Spleen (tissue), 11 donors: Measurements from ENCODE around the gene PTPN11. TPM values are rescaled to one million over a fixed set of nuclear protein-coding genes. Genes with fewer than 3 reads are reported as not detected.

ENCODE experiments used
- DNase-seq: peaks from one replicate; pipeline ENCODE4 v3.0.0-alpha.2; 2020
- H3K27ac ChIP-seq, 8 donors: fragments of 200-600 bp; sonication (generic) in 7 of 8; 1 replicate in 4 of 8; 2 replicates in 4 of 8; pipeline versions ENCODE4 v1.5.0 to v1.8.0; 2016 to 2021; ENCODE audit warnings: inconsistent platforms in 4 of 8, mild to moderate bottlenecking in 4 of 8, moderate library complexity in 1 of 8
- H3K27me3 ChIP-seq, 7 donors: fragments of 200-600 bp; sonication (generic) in 6 of 7; replicated peaks in 1 of 7; 1 replicate in 4 of 7; 2 replicates in 3 of 7; pipeline versions ENCODE4 v1.5.0 to v1.8.0; 2016 to 2021; ENCODE audit warnings: inconsistent platforms in 3 of 7, mild to moderate bottlenecking in 1 of 7
- H3K36me3 ChIP-seq, 6 donors: fragments of 200-600 bp; sonication (generic) in 5 of 6; 1 replicate in 4 of 6; 2 replicates in 2 of 6; pipeline versions ENCODE4 v1.5.0 to v1.8.0; 2016 to 2021; ENCODE audit warnings: inconsistent platforms in 2 of 6
- H3K4me1 ChIP-seq, 6 donors: fragments of 200-600 bp; sonication (generic) in 5 of 6; 1 replicate in 3 of 6; 2 replicates in 3 of 6; pipeline versions ENCODE4 v1.5.0 to v1.8.0; 2016 to 2021; ENCODE audit warnings: inconsistent platforms in 3 of 6
- H3K4me3 ChIP-seq, 8 donors: fragments of 200-600 bp; sonication (generic) in 7 of 8; 1 replicate in 4 of 8; 2 replicates in 4 of 8; pipeline versions ENCODE4 v1.5.0 to v1.8.0; 2016 to 2021; ENCODE audit warnings: inconsistent platforms in 4 of 8, mild to moderate bottlenecking in 4 of 8, moderate library complexity in 2 of 8
- H3K9me3 ChIP-seq, 8 donors: fragments of 200-600 bp; sonication (generic) in 7 of 8; 1 replicate in 4 of 8; 2 replicates in 4 of 8; pipeline versions ENCODE4 v1.5.0 to v1.8.0; 2016 to 2021; ENCODE audit warnings: inconsistent platforms in 4 of 8
- POLR2A ChIP-seq, 3 donors: fragments of 450-650 bp; IDR thresholded peaks; one replicate each; pipeline ENCODE4 v1.5.1; 2017; ENCODE audit warnings: antibody characterized with exemption in 3 of 3, mild to moderate bottlenecking in 1 of 3
- POLR2AphosphoS5 ChIP-seq, 3 donors: sonication (generic); formaldehyde crosslinking; IDR thresholded peaks; one replicate each; pipeline ENCODE4 v1.5.1; 2017; ENCODE audit warnings: antibody characterized with exemption in 3 of 3
- WGBS, 5 donors: extraction: QIAGEN DNeasy Blood & Tissue Kit in 3 of 5; methylation state at CpG; one replicate each; pipeline versions ENCODE4 v1.1.5 to v1.1.7; 2013 to 2018; 5-methylcytosine and 5-hydroxymethylcytosine counted together
- intact Hi-C: fragments of 100-400 bp; cut with DNase I; formaldehyde crosslinking; loops from one replicate; pipeline ENCODE4 v1.15.0; 2023; ENCODE audit warnings: low total_unique reads
- polyA plus RNA-seq, 3 donors: library from polyadenylated mRNA; stranded (reverse); fragments of 200-250 nt; gene quantifications; one replicate each; pipeline ENCODE4 v1.2.1, GENCODE V29; 2013
- total RNA-seq, 7 donors: library from RNA; depleted of rRNA in 3 of 7; stranded (reverse); fragments of >200 nt in 3 of 7; fragmentation: NEBNext Ultra II Directional in 4 of 7; extraction: Animal tissue kit (Norgen Biotek cat#: 25700) in 4 of 7; gene quantifications; one replicate each; pipeline versions ENCODE4 v1.1.0 to v1.2.1, GENCODE V29; 2016 to 2021
- TF ChIP-seq, protein P1 (sequence below), 11 experiments: fragments of 200-600 bp in 7 of 11; fragments of 450-650 bp in 4 of 11; sonication (generic) in 4 of 11; IDR thresholded peaks in 8 of 11; conservative IDR thresholded peaks in 3 of 11; 1 replicate in 7 of 11; 2 replicates in 4 of 11; pipeline versions ENCODE4 v1.4.0 to v1.8.0; 2016 to 2021; ENCODE audit warnings: antibody characterized with exemption in 11 of 11, inconsistent platforms in 4 of 11, mild to moderate bottlenecking in 1 of 11
- donor health status: healthy with polysubstance abuse.
- donor health status: DM: no; HTN: no; CAD: no; lungs with moderate emphysema.
- donor health status: DM: no; HTN: no; CAD: no.
- donor health status: Bipolar disorder and iron deficiency.
- donor health status: healthy.
- donor health status: DM: no; HTN: no; CAD: no.
- donor health status: DM: yes; HTN: yes; CAD: no.

The PTPN11 gene
- total and polyA plus RNA-seq, 10 donors, result 12.1 to 71.8 (median 61.5) TPM

DNA sequence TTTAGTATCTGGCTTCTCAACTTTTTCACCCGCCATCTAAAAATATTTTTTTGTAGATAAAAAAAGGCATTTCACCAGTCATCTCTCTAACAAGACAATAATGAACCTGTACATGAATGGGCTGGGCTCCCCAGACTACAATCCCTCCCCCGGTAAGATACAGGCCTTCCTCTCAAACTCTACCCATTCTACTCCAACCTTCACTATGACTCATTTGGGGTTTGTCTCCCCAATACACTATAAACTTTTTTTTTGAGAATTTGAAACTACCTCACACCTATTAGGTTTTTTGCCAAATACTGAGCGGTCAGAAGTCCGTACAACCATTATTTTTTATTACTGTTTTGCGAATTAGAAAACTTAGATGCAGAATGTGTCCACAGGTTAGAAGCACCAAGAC lies 10.1 kb upstream of the PTPN11 start:
- intact Hi-C loops, result no loop called here
- 12 to 25% (median 19%) methylated on average over 5 of the region's 5 CpGs for WGBS, 5 donors
- DNase-seq, result no peak
- Histone ChIP-seq H3K9me3 (no peaks in the 10 kb centered on the region), H3K27ac (peak overlapping the region; percentile 87 to 93 (median 91)), H3K27me3 (no peaks in the 10 kb centered on the region), H3K4me3 (peak overlapping the region; percentile 51 to 85 (median 66)), H3K4me1 (peaks cover 20 to 49% (median 29%) of the 10 kb centered on the region in 6 donors), H3K36me3 (peaks cover 9 to 49% (median 45%) of the 10 kb centered on the region in 6 donors)
- TF ChIP-seq POLR2A (IDR thresholded peaks at IDR 0.05), result no peak
- no peak for TF ChIP-seq POLR2AphosphoS5 (IDR thresholded peaks at IDR 0.05)
- TF ChIP-seq, protein P1, sequence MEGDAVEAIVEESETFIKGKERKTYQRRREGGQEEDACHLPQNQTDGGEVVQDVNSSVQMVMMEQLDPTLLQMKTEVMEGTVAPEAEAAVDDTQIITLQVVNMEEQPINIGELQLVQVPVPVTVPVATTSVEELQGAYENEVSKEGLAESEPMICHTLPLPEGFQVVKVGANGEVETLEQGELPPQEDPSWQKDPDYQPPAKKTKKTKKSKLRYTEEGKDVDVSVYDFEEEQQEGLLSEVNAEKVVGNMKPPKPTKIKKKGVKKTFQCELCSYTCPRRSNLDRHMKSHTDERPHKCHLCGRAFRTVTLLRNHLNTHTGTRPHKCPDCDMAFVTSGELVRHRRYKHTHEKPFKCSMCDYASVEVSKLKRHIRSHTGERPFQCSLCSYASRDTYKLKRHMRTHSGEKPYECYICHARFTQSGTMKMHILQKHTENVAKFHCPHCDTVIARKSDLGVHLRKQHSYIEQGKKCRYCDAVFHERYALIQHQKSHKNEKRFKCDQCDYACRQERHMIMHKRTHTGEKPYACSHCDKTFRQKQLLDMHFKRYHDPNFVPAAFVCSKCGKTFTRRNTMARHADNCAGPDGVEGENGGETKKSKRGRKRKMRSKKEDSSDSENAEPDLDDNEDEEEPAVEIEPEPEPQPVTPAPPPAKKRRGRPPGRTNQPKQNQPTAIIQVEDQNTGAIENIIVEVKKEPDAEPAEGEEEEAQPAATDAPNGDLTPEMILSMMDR (IDR thresholded peaks at IDR 0.05 in 8 of 11, conservative IDR thresholded peaks at IDR 0.05 in 3 of 11), result no peak

DNA sequence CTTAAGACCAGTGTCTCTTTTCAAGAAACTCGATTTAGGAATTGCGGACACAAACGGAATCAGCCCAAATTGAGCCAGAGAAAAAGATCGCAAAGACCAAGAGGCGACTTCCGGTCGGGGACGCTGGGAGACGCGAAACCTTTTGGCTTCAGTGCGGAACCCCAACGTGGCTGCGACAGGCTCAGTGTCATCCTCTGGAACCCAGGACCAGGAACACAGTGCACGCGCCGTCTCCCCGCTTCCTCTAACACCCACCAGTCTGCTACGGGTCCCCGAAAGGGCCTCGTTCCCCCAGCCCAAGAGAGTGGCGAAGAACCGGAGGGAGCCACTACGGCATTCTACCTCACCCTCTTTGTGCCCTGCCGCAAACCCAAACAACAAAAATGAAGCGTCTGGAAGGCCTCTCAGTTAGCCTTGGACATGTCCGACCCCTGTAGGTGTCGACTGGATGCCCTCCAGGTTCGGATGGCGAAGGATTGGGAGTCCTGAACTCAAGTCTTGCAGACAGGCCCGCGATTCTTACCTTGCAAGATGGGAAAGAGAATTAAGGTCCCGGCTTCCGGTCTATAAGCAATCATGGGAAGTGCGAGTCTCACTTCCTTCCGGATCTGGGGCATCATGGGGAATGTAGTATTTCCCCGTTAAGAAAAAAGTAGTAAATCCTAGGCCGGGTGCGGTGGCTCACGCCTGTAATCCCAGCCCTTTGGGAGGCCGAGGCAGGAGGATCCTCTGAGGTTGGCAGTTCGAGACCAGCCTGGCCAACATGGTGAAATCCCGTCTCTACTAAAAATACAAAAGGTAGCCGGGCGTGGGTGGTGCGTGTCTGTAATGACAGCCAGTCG lies 9.5 kb upstream of the PTPN11 start, which contains the start of gene RPL6:
RPL6 (minus strand) TSS at position 542 of the 842 bp plus-strand sequence. CDS start 949 bp downstream, outside the sequence.
- Histone ChIP-seq H3K36me3 (peaks cover 9 to 42% (median 40%) of the 10 kb centered on the region in 6 donors), H3K27ac (peak within 1 kb of the TSS; percentile 87 to 93 (median 91)), H3K9me3 (no peaks in the 10 kb centered on the region), H3K4me1 (peaks cover 20 to 49% (median 29%) of the 10 kb centered on the region in 6 donors), H3K27me3 (no peaks in the 10 kb centered on the region), H3K4me3 (peak within 1 kb of the TSS; percentile 51 to 85 (median 66))
- WGBS, 5 donors, result 10 to 11% (median 11%) methylated on average over 46 of the region's 46 CpGs
- TF ChIP-seq POLR2A (IDR thresholded peaks at IDR 0.05) (peak in 2 of 3 donors; percentile 25 to 28), POLR2AphosphoS5 (IDR thresholded peaks at IDR 0.05) (peak; percentile 79 to 95 (median 89))
- TF ChIP-seq, protein P1 (IDR thresholded peaks at IDR 0.05 in 8 of 11, conservative IDR thresholded peaks at IDR 0.05 in 3 of 11), result peak in 1 of 11 experiments; percentile 5
- intact Hi-C loops, result no loop called here
- peak; percentile 91 for DNase-seq

DNA sequence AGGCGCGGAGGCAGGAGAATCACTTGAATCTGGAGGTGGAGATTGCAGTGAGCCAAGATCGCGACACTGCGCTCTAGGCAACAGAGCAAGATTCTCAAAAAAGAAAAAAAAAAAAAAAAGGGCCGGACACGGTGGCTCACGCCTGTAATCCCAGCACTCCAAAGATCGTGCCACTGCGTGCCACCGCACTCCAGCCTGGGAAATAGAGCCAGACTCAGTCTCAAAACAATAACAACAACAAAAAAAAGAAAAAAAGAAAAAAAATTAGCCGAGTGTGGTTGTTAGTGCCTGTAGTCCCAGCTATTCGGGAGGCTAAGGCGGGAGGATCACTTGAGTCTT lies 8.9 kb upstream of the PTPN11 start:
- H3K9me3 ChIP-seq, result no peaks in the 10 kb centered on the region
- H3K4me1 ChIP-seq, result peaks cover 20 to 49% (median 29%) of the 10 kb centered on the region in 6 donors
- WGBS, 5 donors, result 93 to 98% (median 94%) methylated on average over 14 of the region's 14 CpGs
- no peaks in the 10 kb centered on the region for H3K27me3 ChIP-seq
- peak overlapping the region in 6 of 8 donors; percentile 90 to 93 (median 92) for H3K27ac ChIP-seq
- no peak for DNase-seq
- intact Hi-C loops, result no loop called here
- H3K4me3 ChIP-seq, result peak overlapping the region in 2 of 8 donors; percentile 66 to 85
- peaks cover 9 to 36% (median 34%) of the 10 kb centered on the region in 6 donors for H3K36me3 ChIP-seq
- TF ChIP-seq, protein P1 (IDR thresholded peaks at IDR 0.05 in 8 of 11, conservative IDR thresholded peaks at IDR 0.05 in 3 of 11), result no peak
- TF ChIP-seq POLR2A (IDR thresholded peaks at IDR 0.05), result no peak
- no peak for TF ChIP-seq POLR2AphosphoS5 (IDR thresholded peaks at IDR 0.05)
